Activated naive CD8-positive, alpha-beta T cell treated with anti-CD3 and anti-CD28 coated beads, Interleukin-2, amount 10 ng/mL, durations not matched to agents 7 days and 5 days (primary cell): Measurements from ENCODE around the gene RTRAF. TPM values are rescaled to one million over a fixed set of nuclear protein-coding genes. Genes with fewer than 3 reads are reported as not detected.

Experiments used
- ATAC-seq: fragments of 150-1000 bp; cut with Tn5 transposase; one replicate; pipeline ENCODE4 v1.10.0; 2021; ENCODE audit warnings: low read depth, moderate library complexity
- POLR2A ChIA-PET: fragments of 350-600 bp; sonication (Branson Sonifier 250); formaldehyde crosslinking; loops from one replicate; lab custom pipeline; 2021; ENCODE audit warnings: antibody characterized with exemption; lab: Charles Lee
- DNase-seq: peaks from one replicate; pipeline ENCODE4 v3.0.0; 2021
- H3K27ac Mint-ChIP-seq: one replicate; pipeline ENCODE4 v1.8.0; 2022; ENCODE audit warnings: mild to moderate bottlenecking, mixed read lengths
- H3K27me3 Mint-ChIP-seq: one replicate; pipeline ENCODE4 v1.8.0; 2022; ENCODE audit warnings: mild to moderate bottlenecking, moderate library complexity, mixed read lengths
- H3K36me3 Mint-ChIP-seq: one replicate; pipeline ENCODE4 v1.8.0; 2021; ENCODE audit warnings: mild to moderate bottlenecking, mixed read lengths
- H3K4me1 Mint-ChIP-seq: one replicate; pipeline ENCODE4 v1.8.0; 2021; ENCODE audit warnings: mixed read lengths
- H3K4me3 Mint-ChIP-seq: one replicate; pipeline ENCODE4 v1.8.0; 2022; ENCODE audit warnings: mild to moderate bottlenecking, moderate library complexity, mixed read lengths
- H3K9me3 Mint-ChIP-seq: one replicate; pipeline ENCODE4 v1.8.0; 2021; ENCODE audit warnings: mixed read lengths
- total RNA-seq, 2 experiments: library from RNA; stranded (reverse); gene quantifications; one replicate each; pipeline ENCODE4 v1.2.3, GENCODE V29; 2021

Gene RTRAF
- total RNA-seq, 2 experiments from 2014 or later, result 143 to 147 TPM

DNA sequence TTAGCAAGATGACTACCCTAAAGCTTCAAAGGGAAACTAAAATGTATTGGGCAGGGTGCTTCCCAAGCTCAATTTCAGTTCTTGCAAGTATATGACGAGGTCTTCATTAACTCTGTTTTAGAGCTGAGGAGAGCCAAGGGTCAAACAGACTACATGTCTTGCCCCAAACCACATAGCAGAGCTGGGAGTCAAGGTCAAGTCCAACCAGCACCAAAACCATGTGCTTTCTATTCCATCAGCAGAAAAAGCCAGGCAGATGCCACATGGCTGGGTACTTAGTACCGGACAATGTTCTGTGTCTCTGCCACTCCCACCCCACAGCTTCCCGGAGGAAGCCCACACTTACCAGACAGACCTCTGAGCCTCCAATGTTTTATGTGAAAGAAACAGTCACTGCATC lies 61.9 kb downstream of the RTRAF start:
- Mint-ChIP-seq H3K27ac (no peak overlapping the region), H3K36me3 (no peaks in the 10 kb centered on the region), H3K9me3 (no peaks in the 10 kb centered on the region), H3K27me3 (peaks cover 18% of the 10 kb centered on the region), H3K4me3 (no peak overlapping the region), H3K4me1 (no peaks in the 10 kb centered on the region)
- ATAC-seq (no peak), DNase-seq (no peak)
- POLR2A ChIA-PET, result no interaction called here

DNA sequence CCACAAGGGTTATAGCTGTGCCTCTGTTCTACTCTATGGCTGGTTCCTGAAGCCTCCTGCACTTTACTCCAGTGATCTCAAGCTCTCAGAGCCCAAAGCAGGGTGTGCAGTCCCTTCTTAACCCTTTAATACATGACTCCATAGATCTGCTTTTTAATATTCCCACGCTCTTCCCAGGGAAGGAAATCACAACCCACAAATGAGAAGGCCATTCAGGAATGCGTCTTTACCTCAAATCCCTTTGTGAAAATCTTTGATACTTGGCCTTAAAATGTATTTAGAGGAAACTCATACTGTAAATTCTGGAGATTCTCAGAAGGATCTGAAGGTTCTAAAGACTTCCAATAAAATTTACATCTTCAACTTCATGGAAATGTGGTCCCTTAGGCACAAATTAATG lies 62.5 kb downstream of the RTRAF start:
- peaks cover 18% of the 10 kb centered on the region for H3K27me3 Mint-ChIP-seq
- H3K9me3 Mint-ChIP-seq, result no peaks in the 10 kb centered on the region
- no peaks in the 10 kb centered on the region for H3K36me3 Mint-ChIP-seq
- H3K4me1 Mint-ChIP-seq, result no peaks in the 10 kb centered on the region
- ATAC-seq (no peak), DNase-seq (no peak)
- no peak overlapping the region for H3K4me3 Mint-ChIP-seq
- POLR2A ChIA-PET, result no interaction called here
- H3K27ac Mint-ChIP-seq, result no peak overlapping the region

DNA sequence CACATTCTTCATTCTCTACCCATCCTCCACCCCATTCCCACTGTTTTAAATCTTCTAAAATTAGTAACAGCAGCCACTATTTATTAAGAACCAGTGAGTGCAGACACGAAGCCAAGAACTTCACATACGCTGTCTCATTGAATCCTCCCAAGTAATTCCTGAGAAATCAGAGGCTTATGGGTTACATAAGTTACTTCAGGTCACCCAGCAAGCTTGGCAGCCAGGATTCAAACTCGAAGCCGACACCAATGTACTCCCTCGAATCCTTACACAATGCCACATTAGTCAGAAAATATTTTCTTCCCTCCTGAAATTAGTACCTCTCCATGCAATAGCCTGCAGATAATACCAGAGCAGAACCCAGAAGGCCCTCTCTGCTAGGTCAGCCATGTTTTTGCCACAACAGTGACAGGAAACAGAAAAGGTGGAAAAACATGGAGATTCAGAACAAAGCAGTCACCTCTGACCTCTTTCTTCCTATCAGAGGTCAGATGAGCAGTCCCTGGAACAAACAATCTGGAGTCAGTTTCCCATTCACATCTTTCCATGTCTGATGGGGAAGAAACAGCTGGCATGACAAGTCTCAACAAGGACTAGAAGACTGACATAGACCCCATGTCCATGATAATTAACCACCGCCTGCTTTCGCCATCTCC lies 63.1 kb downstream of the RTRAF start:
- H3K4me3 Mint-ChIP-seq, result no peak overlapping the region
- DNase-seq, result no peak
- POLR2A ChIA-PET, result no interaction called here
- H3K27ac Mint-ChIP-seq, result no peak overlapping the region
- H3K36me3 Mint-ChIP-seq, result no peaks in the 10 kb centered on the region
- H3K9me3 Mint-ChIP-seq, result no peaks in the 10 kb centered on the region
- H3K4me1 Mint-ChIP-seq, result no peaks in the 10 kb centered on the region
- no peak for ATAC-seq
- H3K27me3 Mint-ChIP-seq, result peaks cover 20% of the 10 kb centered on the region

DNA sequence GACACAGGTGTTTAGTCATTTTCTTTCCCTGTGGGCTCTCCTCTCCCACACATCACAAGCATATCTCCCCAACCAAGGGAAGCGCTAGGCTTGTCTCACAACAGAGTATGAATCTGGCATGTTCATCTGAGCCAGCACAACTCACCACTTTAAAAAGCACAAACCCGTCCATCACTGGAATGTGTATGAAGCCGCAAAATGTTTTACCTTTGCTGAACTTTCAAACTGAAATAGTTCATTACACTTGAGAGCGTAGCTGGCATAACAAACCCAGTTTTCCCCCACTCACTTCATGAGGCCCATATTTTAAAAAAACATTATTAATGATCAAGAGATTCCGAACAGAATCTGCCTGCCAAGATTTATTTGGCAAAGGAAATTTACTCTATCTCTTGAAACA lies 63.7 kb downstream of the RTRAF start:
- POLR2A ChIA-PET, result no interaction called here

DNA sequence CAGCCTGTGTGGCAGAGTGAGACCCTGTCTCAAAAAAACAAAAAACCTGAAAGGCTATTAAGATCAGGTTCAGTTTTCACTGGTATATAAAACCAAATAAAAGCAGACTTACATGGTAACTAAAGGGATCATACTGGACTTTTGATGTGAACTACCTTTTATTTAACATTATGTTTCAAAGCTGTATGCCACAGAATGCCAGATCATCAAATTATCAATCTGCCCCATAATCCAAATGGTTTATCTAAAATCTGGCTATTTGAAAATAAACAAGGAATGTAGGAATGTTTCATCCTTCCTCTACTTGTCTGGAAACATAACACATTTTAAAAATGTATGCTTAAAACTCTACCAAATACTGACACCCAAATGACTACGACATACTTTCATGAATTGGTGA lies 65.3 kb downstream of the RTRAF start:
- no peak overlapping the region for H3K27ac Mint-ChIP-seq
- ATAC-seq, result no peak
- no peaks in the 10 kb centered on the region for H3K9me3 Mint-ChIP-seq
- no peak for DNase-seq
- no peak overlapping the region for H3K4me3 Mint-ChIP-seq
- POLR2A ChIA-PET, result no interaction called here
- peaks cover 23% of the 10 kb centered on the region for H3K27me3 Mint-ChIP-seq
- no peaks in the 10 kb centered on the region for H3K36me3 Mint-ChIP-seq
- H3K4me1 Mint-ChIP-seq, result no peaks in the 10 kb centered on the region

More for the DNA sequence above, 63.7 kb downstream of the RTRAF start:
- Mint-ChIP-seq H3K9me3 (no peaks in the 10 kb centered on the region), H3K36me3 (no peaks in the 10 kb centered on the region), H3K27me3 (peaks cover 21% of the 10 kb centered on the region), H3K4me1 (no peaks in the 10 kb centered on the region), H3K27ac (no peak overlapping the region), H3K4me3 (no peak overlapping the region)
- no peak for ATAC-seq
- no peak for DNase-seq

DNA sequence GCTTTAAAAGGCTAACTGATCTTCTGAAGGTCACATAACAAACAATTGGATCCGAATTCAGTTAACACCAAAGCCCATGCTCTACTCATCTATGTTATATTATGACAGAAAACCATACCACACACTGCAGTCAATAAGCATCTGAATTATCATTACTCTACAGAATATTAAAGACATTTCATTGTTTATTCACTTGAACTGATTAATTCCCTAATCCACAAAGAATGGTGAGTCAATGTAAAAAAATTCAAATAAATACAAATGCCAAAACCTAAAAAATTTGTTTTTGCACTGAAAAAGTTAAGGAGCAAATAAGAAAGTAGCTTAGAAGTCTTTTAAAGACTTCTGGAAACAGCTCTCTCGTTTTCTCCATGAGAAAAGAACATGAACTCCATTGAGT lies 65.8 kb downstream of the RTRAF start:
- ATAC-seq, result no peak
- Mint-ChIP-seq H3K36me3 (no peaks in the 10 kb centered on the region), H3K4me1 (no peaks in the 10 kb centered on the region), H3K4me3 (no peak overlapping the region), H3K27me3 (peaks cover 22% of the 10 kb centered on the region), H3K27ac (no peak overlapping the region), H3K9me3 (no peaks in the 10 kb centered on the region)
- POLR2A ChIA-PET, result no interaction called here
- DNase-seq, result no peak

DNA sequence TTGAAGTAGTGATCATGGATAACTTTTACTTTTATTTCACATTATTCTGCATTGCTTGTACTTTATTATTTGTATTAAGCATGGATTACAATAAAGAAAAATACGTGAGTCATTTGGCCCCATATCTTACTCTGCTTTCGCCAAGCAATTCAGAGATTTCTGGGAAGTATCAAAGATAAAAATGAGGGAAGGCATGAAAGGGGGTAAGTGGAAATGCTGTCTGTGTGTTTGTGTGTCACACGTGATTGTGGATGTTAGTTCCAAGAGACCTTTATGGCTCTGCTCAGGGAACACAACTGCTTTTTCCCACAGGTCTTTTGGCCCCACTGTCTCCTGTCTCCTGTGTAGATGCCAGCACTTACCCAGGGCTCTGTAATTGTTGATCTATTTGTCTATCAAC lies 69.0 kb downstream of the RTRAF start:
- no peak overlapping the region for H3K4me3 Mint-ChIP-seq

DNA sequence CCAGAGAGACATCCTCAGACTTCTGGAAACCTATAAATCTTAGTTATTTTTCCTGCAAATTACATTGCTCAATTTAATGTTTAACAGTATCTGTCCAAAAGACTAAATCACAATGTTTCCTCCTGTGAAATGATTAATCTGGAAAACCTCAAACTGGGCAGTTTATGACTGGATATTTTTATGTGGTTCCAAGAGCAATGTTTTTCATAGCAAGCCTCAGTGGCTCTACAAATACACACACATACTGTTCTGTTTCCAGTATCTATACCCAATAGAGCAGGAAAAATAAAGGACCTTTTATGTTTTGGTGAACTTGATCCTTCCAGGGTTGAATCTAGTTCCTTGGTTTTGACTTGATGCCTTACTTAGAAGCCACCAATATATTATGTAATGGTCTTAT lies 70.3 kb downstream of the RTRAF start:
- Mint-ChIP-seq H3K27me3 (peaks cover 40% of the 10 kb centered on the region), H3K9me3 (no peaks in the 10 kb centered on the region), H3K4me3 (no peak overlapping the region), H3K4me1 (no peaks in the 10 kb centered on the region), H3K36me3 (no peaks in the 10 kb centered on the region), H3K27ac (no peak overlapping the region)
- DNase-seq, result no peak
- no peak for ATAC-seq
- POLR2A ChIA-PET, result interaction anchor here (0.6 kb wide), 1 partner anchor 39 kb away, joined by 3 read pairs; no protein-coding TSS in a partner anchor

More for the DNA sequence above, 69.0 kb downstream of the RTRAF start:
- no peak overlapping the region for H3K27ac Mint-ChIP-seq
- no peak for ATAC-seq
- POLR2A ChIA-PET, result no interaction called here
- H3K36me3 Mint-ChIP-seq, result no peaks in the 10 kb centered on the region
- H3K4me1 Mint-ChIP-seq, result no peaks in the 10 kb centered on the region
- no peaks in the 10 kb centered on the region for H3K9me3 Mint-ChIP-seq
- H3K27me3 Mint-ChIP-seq, result peaks cover 38% of the 10 kb centered on the region
- no peak for DNase-seq

DNA sequence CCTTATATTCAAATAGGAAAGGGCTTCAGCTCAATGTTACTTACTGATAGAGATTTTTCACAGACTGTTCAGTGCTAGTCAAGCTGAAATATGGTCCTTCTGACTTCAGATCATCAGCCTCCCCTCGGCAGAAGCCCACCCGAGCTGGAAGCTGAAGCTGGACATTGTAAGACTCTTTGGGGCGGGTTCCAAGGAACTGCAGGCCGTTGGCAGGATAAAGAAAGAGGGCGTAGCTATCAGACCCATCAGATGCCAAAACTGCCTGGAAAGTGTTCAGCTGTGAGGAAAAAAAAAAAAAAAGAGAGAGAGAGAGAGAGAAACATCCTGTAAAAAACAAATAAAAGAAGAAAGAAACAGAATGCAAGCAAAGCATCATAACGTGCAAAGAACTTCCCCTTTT lies 70.7 kb downstream of the RTRAF start:
- H3K4me1 Mint-ChIP-seq, result no peaks in the 10 kb centered on the region
- no peaks in the 10 kb centered on the region for H3K9me3 Mint-ChIP-seq
- no peak overlapping the region for H3K27ac Mint-ChIP-seq
- H3K27me3 Mint-ChIP-seq, result peaks cover 41% of the 10 kb centered on the region
- H3K4me3 Mint-ChIP-seq, result no peak overlapping the region
- H3K36me3 Mint-ChIP-seq, result no peaks in the 10 kb centered on the region
- DNase-seq (no peak), ATAC-seq (no peak)
- POLR2A ChIA-PET, result no interaction called here

Other genes with a start within 250 kb of the RTRAF start
- 100 to 1,000 TPM; 247 to 253 TPM for gene GNG2, start 128.9 kb upstream of the RTRAF start, total RNA-seq
- gene NID2, start 79.5 kb downstream of the RTRAF start, total RNA-seq, result under 1 TPM; 0.20 to 0.36 TPM